NCI-H2227 treated with DMSO at 0.1 percent for 48 hours (cell line): Measurements from ENCODE around the gene AIDA.
"Not testable (repeated sequence)": the region's sequence is repeated elsewhere in the genome, so short reads cannot be mapped to it uniquely, and the experiment has no call there.

Experiments
- DNase-seq: peaks from one replicate; lab custom pipeline; 2025; lab: John Stamatoyannopoulos, UW

The AIDA gene

GRCh38 chr1:222713091-222713961 lies 1.0 kb upstream of the AIDA start:
- peak; percentile 97 for DNase-seq

- DNase-seq, result peak; percentile 49
These were observed 705 bp downstream of the AIDA start for GRCh38 chr1:222711319-222712252.

GRCh38 chr1:222709700-222710153 lies 2.6 kb downstream of the AIDA start:
- peak; percentile 5 for DNase-seq

GRCh38 chr1:222706815-222707214 lies 5.5 kb downstream of the AIDA start:
- no peak for DNase-seq

- DNase-seq, result no peak
These were observed 8.0 kb downstream of the AIDA start for GRCh38 chr1:222704260-222704659.

GRCh38 chr1:222702210-222702609 lies 10.1 kb downstream of the AIDA start:
- no peak for DNase-seq

GRCh38 chr1:222697826-222698225 lies 14.5 kb downstream of the AIDA start:
- no peak for DNase-seq

GRCh38 chr1:222697203-222697602 lies 15.1 kb downstream of the AIDA start:
- no peak for DNase-seq

- DNase-seq, result no peak
These were observed 15.6 kb downstream of the AIDA start for GRCh38 chr1:222696741-222697140.

GRCh38 chr1:222694927-222695326 lies 17.4 kb downstream of the AIDA start:
- DNase-seq, result no peak

- no peak for DNase-seq
These were observed 21.3 kb downstream of the AIDA start for GRCh38 chr1:222691016-222691415.

GRCh38 chr1:222680080-222680479 lies 32.2 kb downstream of the AIDA start:
- peak; percentile 25 for DNase-seq

- DNase-seq, result no peak
These were observed 42.2 kb downstream of the AIDA start for GRCh38 chr1:222670110-222670509.

GRCh38 chr1:222669107-222669506 lies 43.2 kb downstream of the AIDA start:
- not testable (repeated sequence) for DNase-seq

GRCh38 chr1:222668184-222668583 lies 44.1 kb downstream of the AIDA start:
- not testable (repeated sequence) for DNase-seq

- no peak for DNase-seq
These were observed 46.3 kb downstream of the AIDA start for GRCh38 chr1:222665964-222666363.

GRCh38 chr1:222663431-222663934 lies 48.8 kb downstream of the AIDA start:
- DNase-seq, result no peak

GRCh38 chr1:222657899-222658298 lies 54.4 kb downstream of the AIDA start:
- DNase-seq, result no peak

- DNase-seq, result no peak
These were observed 55.7 kb downstream of the AIDA start for GRCh38 chr1:222656391-222657155.

- no peak for DNase-seq
These were observed 57.4 kb downstream of the AIDA start for GRCh38 chr1:222654849-222655248.

- no peak for DNase-seq
These were observed 59.0 kb downstream of the AIDA start for GRCh38 chr1:222653178-222653827.
